Erythroblast (primary cell): ENCODE results near the gene LRRC8A.

Source experiments
- GATA1 ChIP-seq: IDR thresholded peaks from 2 replicates; pipeline ENCODE4 v1.6.1; 2011; ENCODE audit warnings: low read depth, mild to moderate bottlenecking, control low read depth, low read length, moderate library complexity
- POLR2A ChIP-seq: IDR thresholded peaks from 2 replicates; pipeline ENCODE4 v1.6.1; 2011; ENCODE audit warnings: mild to moderate bottlenecking, low read length

DNA sequence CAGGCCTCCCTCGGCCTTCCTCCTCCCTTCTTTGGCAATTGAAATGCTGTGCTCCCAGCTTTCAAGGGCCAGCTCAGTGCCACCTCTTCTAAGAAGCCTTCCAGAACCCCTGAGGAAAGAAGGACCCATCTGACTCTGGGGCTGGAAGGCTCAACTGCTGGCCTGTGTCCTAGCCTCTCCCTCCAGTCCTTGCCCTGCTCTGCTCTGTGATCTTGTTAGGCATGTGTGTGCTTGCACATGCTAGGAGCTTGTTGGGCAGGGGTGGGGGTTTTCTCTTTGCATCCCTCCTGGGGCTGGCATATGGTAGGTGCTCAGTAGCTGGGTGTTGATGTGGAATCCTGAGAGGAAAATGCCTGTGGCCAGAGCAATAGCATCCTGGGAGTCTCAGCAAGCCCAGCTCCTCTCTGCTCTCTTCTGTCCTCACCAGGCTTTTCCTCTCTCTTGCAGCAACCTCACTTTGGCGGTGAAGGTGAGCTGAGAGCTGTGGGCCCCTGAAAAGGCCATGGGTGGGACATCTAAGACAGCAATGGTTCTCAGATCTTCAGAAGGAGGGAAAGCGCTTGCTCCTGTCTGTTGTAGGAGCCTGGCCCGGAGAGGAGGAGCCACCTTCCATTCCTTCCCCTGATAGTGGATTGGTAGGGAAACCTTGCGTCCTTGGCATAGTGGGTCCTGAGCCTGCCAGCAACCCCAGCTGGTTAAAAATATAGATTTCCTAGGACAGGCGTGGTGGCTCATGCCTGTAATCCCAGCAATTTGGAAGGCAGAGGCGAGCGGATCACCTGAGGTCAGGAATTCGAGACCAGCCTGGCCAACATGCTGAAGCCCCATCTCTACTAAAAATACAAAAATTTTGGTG is 55.6 kb downstream of the LRRC8A start:
- no peak for TF ChIP-seq POLR2A
- TF ChIP-seq GATA1 = no peak
